GM12878 (cell line): Measurements from ENCODE around the gene AKAP5. TPM values are rescaled to one million over a fixed set of nuclear protein-coding genes. Genes with fewer than 3 reads are reported as not detected.

Experiments
- ATAC-seq: fragments of 200-7000 bp; cut with Tn5 transposase; 3 replicates; pipeline ENCODE4 v1.9.1; 2020; ENCODE audit warnings: mild to moderate bottlenecking, moderate library complexity
- BruUV-seq: library from RNA; stranded (reverse); fragments of 400-500 nt; replicated peaks from 2 replicates; lab custom pipeline; 2021; lab: Mats Ljungman, UMichigan
- CTCF ChIA-PET: fragments of 300-600 bp; sonication (Branson Sonifier 250); formaldehyde crosslinking; extraction: SDS; loops from one replicate; lab custom pipeline; 2021; ENCODE audit warnings: inconsistent platforms; lab: Yijun Ruan, JAX
- POLR2A ChIA-PET: fragments of 350-600 bp; formaldehyde crosslinking; extraction: SDS; loops from one replicate; lab custom pipeline; 2021; ENCODE audit warnings: inconsistent platforms; lab: Charles Lee
- RAD21 ChIA-PET: fragments of 300-600 bp; sonication (Branson Sonifier 250); formaldehyde crosslinking; loops from one replicate; lab custom pipeline; 2023; ENCODE audit warnings: antibody characterized with exemption; ENCODE audit not compliant: unreplicated experiment; lab: Charles Lee
- SMC1A ChIA-PET: fragments of 300-600 bp; sonication (Branson Sonifier 250); formaldehyde crosslinking; loops from one replicate; lab custom pipeline; 2023; ENCODE audit not compliant: unreplicated experiment, uncharacterized antibody; lab: Charles Lee
- DNase-seq: peaks from one replicate; pipeline ENCODE4 v3.0.0-alpha.2; 2011; ENCODE audit warnings: low read depth, low spot score
- FAIRE-seq: peaks from 3 replicates; lab custom pipeline; 2011; peaks lifted over from hg19 to GRCh38; lab: Jason Lieb, UNC
- H2AFZ ChIP-seq: 2 replicates; pipeline ENCODE4 v1.6.0; 2011; ENCODE audit warnings: low read depth, low read length, control low read depth; ENCODE audit not compliant: control insufficient read depth
- H3K27ac ChIP-seq: 2 replicates; pipeline ENCODE4 v1.5.1; 2011; ENCODE audit warnings: control low read depth; ENCODE audit not compliant: control insufficient read depth, insufficient read depth
- H3K27me3 ChIP-seq, 2 experiments: replicated peaks in 1 of 2; 2 replicates each; pipeline versions ENCODE4 v1.6.0 to v1.6.1; 2011; ENCODE audit warnings: low read length in 1 of 2; ENCODE audit not compliant: control insufficient read depth in 2 of 2, insufficient read depth in 2 of 2
- H3K36me3 ChIP-seq, 2 experiments: 2 replicates each; pipeline ENCODE4 v1.5.1; 2011; ENCODE audit warnings: low read length in 1 of 2; ENCODE audit not compliant: control insufficient read depth in 2 of 2, insufficient read depth in 2 of 2
- H3K4me1 ChIP-seq: 2 replicates; pipeline ENCODE4 v1.6.1; 2011; ENCODE audit warnings: mild to moderate bottlenecking, low read length, moderate library complexity, mixed read lengths; ENCODE audit not compliant: control insufficient read depth, insufficient read depth
- H3K4me2 ChIP-seq: 2 replicates; pipeline ENCODE4 v1.6.0; 2011; ENCODE audit warnings: control low read depth; ENCODE audit not compliant: control insufficient read depth, insufficient read depth
- H3K4me3 ChIP-seq: fragments of 200-600 bp; sonication (generic); 2 replicates; pipeline ENCODE4 v1.5.1; 2016
- H3K79me2 ChIP-seq: 2 replicates; pipeline ENCODE4 v1.6.0; 2011; ENCODE audit warnings: low read length; ENCODE audit not compliant: control insufficient read depth, insufficient read depth
- H3K9ac ChIP-seq: 2 replicates; pipeline ENCODE4 v1.8.0; 2011; ENCODE audit warnings: low read length, control low read depth, mixed read lengths; ENCODE audit not compliant: control insufficient read depth, insufficient read depth
- H3K9me3 ChIP-seq: replicated peaks from 3 replicates; pipeline ENCODE4 v1.5.1; 2011; ENCODE audit warnings: mild to moderate bottlenecking, low read length; ENCODE audit not compliant: control insufficient read depth, insufficient read depth
- H4K20me1 ChIP-seq: 2 replicates; pipeline ENCODE4 v1.6.0; 2011; ENCODE audit not compliant: control insufficient read depth, insufficient read depth
- ASH2L ChIP-seq: fragments of 300-600, 200-600 bp; sonication (generic); IDR thresholded peaks from 2 replicates; pipeline ENCODE4 v1.6.1; 2017; ENCODE audit warnings: low read depth, mild to moderate bottlenecking, borderline replicate concordance
- MLLT1 ChIP-seq: fragments of 450-650 bp; IDR thresholded peaks from 2 replicates; pipeline ENCODE4 v1.6.1; 2016; ENCODE audit warnings: mild to moderate bottlenecking
- NFYA ChIP-seq: IDR thresholded peaks from 2 replicates; pipeline ENCODE4 v1.6.1; 2011; ENCODE audit warnings: low read depth, mild to moderate bottlenecking, low read length, improper control_type of control experiment, borderline replicate concordance
- RB1 ChIP-seq: fragments of 450-650 bp; formaldehyde crosslinking; IDR thresholded peaks from 2 replicates; pipeline ENCODE4 v1.6.1; 2017; ENCODE audit warnings: mild to moderate bottlenecking, borderline replicate concordance
- SPI1 ChIP-seq: IDR thresholded peaks from 2 replicates; pipeline ENCODE4 v1.6.1; 2011; ENCODE audit warnings: low read depth, mild to moderate bottlenecking, low read length, moderate library complexity, borderline replicate concordance; ENCODE audit not compliant: insufficient read depth
- WGBS: methylation state at CpG from one replicate; pipeline ENCODE4 v1.1.6; 2016; ENCODE audit warnings: low lambda C conversion rate; ENCODE audit not compliant: insufficient replicate concordance, insufficient coverage; ENCODE audit errors: missing lambda C conversion rate; 5-methylcytosine and 5-hydroxymethylcytosine counted together
- in situ Hi-C: fragments of 300-500 bp; cut with MboI; formaldehyde crosslinking; loops from 9 replicates; pipeline ENCODE4 v1.14.3; 2018; ENCODE audit warnings: mixed read lengths
- intact Hi-C: fragments of 100-400 bp; cut with micrococcal nuclease; formaldehyde crosslinking; loops from one replicate; pipeline ENCODE4 v1.14.2; 2022; ENCODE audit not compliant: unreplicated experiment
- polyA plus RNA-seq, 11 experiments: library from polyadenylated mRNA; depleted of rRNA in 4 of 11; unstranded in 6 of 11; stranded (reverse) in 5 of 11; fragments of >200 nt; fragmentation: Nextera tagmentation in 4 of 11; fragmentation: Illumina TruSeq in 1 of 11; extraction: Ambion mirVana in 4 of 11; extraction: Trizol in 1 of 11; gene quantifications; 1 replicate in 1 of 11; 2 replicates in 10 of 11; pipeline versions ENCODE4 v1.2.1 to v1.2.3, GENCODE V29; 2011 to 2016; ENCODE audit warnings: inconsistent platforms in 2 of 11, missing spikeins in 2 of 11, low read depth in 1 of 11
- total RNA-seq, 4 experiments: library from RNA; depleted of rRNA in 3 of 4; stranded (reverse); fragments of >200 nt in 3 of 4; fragmentation: Illumina TruSeq in 1 of 4; extraction: Trizol in 1 of 4; gene quantifications; 2 replicates each; pipeline versions ENCODE4 v1.2.1 to v1.2.3, GENCODE V29; 2013 to 2021

The AKAP5 gene
- total and polyA plus RNA-seq, 10 of the 15 experiments (the other 5 are each of a cell fraction or from before 2014, with no cell fraction given): 0.45 to 5.1 (median 1.7) TPM

DNA sequence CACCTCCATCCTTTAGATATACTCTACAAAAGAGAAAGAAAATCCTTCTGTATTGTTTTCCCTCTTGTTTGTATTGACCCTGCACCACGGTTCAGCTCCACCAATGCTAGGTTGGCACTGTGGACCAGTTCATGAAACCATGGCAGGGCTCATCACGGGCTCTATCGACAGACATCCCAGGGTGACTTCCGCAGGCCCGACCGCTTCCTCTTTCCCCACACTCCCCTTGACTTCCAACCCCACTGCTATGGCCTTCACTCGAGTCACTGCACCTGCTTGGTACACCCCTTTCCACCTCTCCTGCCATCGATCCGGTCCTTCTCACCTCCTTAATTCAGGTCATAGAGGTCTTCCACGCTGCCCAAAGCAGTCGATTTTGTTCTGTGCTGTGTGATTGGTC, 21.2 kb upstream of the AKAP5 start:
- peak overlapping the region; percentile 97 for H3K27ac ChIP-seq
- peaks cover 23 to 32% of the 10 kb centered on the region in 2 experiments for H3K36me3 ChIP-seq
- RAD21 ChIA-PET: interaction anchor here (1.3 to 2.3 kb wide), 4 partner anchors 20 to 67 kb away, joined by 4 to 12 read pairs (median 6); no protein-coding TSS in a partner anchor
- DNase-seq: no peak
- peak; percentile 17 for ATAC-seq
- no peak overlapping the region for H3K9ac ChIP-seq
- SMC1A ChIA-PET: interaction anchor here (1.0 to 8.2 kb wide), 16 partner anchors 9 to 101 kb away, joined by 3 to 95 read pairs (median 6); partner anchors contain the start of gene AKAP5
- no peak overlapping the region for H3K4me3 ChIP-seq
- no peak for FAIRE-seq
- H3K4me1 ChIP-seq: peaks cover 22% of the 10 kb centered on the region
- TF ChIP-seq SPI1 (peak; percentile 64; the same call in 1 of the 2 replicates), RB1 (no peak), ASH2L (no peak), NFYA (no peak), MLLT1 (peak; percentile 70; the same call in 1 of the 2 replicates)
- no peaks in the 10 kb centered on the region for H4K20me1 ChIP-seq
- BruUV-seq: no TSS peak
- 86% methylated on average over 11 of the region's 11 CpGs for WGBS
- no peaks in the 10 kb centered on the region for H3K9me3 ChIP-seq
- no peak overlapping the region for H2AFZ ChIP-seq
- H3K4me2 ChIP-seq: no peak overlapping the region
- POLR2A ChIA-PET: interaction anchor here (0.6 to 3.6 kb wide), 8 partner anchors 8 to 35 kb away, joined by 3 to 19 read pairs (median 6); partner anchors contain the start of gene AKAP5
- CTCF ChIA-PET: interaction anchor here (1.0 to 7.9 kb wide), 9 partner anchors 8 to 100 kb away, joined by 3 to 60 read pairs (median 4); partner anchors contain the start of genes AKAP5 and MTHFD1
- intact Hi-C loops: loop anchor here (2.0 kb wide), 3 partner anchors 19 to 65 kb away; partner anchors contain the start of gene MTHFD1
- H3K27me3 ChIP-seq: no peaks in the 10 kb centered on the region
- H3K79me2 ChIP-seq: no peaks in the 10 kb centered on the region; the same call in 1 of the 2 replicates
- in situ Hi-C loops: no loop called here
